Choroid plexus epithelial cell (primary cell): ENCODE results near the gene SLC5A6.
A peak's percentile ranks its signal among the peaks of the same experiment; 100 is the strongest.

Experiments
- DNase-seq: peaks from one replicate; pipeline ENCODE4 v3.0.0-alpha.2; 2010; ENCODE audit warnings: low read depth
- H3K4me3 ChIP-seq: 2 replicates; pipeline ENCODE4 v1.5.1; 2011; ENCODE audit warnings: low read depth, mild to moderate bottlenecking, control low read depth, low read length, moderate library complexity
- CTCF ChIP-seq: conservative IDR thresholded peaks from 2 replicates; pipeline ENCODE4 v1.5.1; 2011; ENCODE audit warnings: low read depth, mild to moderate bottlenecking, control low read depth, inconsistent platforms, low read length, moderate library complexity

SLC5A6 gene

GRCh38 chr2:27223416-27223815 is 11.3 kb upstream of the SLC5A6 start:
- no peak for DNase-seq
- TF ChIP-seq CTCF, result no peak
- H3K4me3 ChIP-seq, result no peak overlapping the region

GRCh38 chr2:27222407-27222806 is 10.3 kb upstream of the SLC5A6 start:
- H3K4me3 ChIP-seq, result no peak overlapping the region
- no peak for DNase-seq
- TF ChIP-seq CTCF, result no peak

GRCh38 chr2:27221166-27221565 is 9.1 kb upstream of the SLC5A6 start:
- DNase-seq, result no peak
- no peak for TF ChIP-seq CTCF
- H3K4me3 ChIP-seq, result no peak overlapping the region

GRCh38 chr2:27220091-27220490 is 8.0 kb upstream of the SLC5A6 start:
- H3K4me3 ChIP-seq, result no peak overlapping the region
- no peak for DNase-seq
- no peak for TF ChIP-seq CTCF

- no peak overlapping the region for H3K4me3 ChIP-seq
- DNase-seq, result no peak
- TF ChIP-seq CTCF, result no peak
Measured at GRCh38 chr2:27219091-27219490, 7.0 kb upstream of the SLC5A6 start.

- H3K4me3 ChIP-seq, result no peak overlapping the region
- no peak for TF ChIP-seq CTCF
Measured at GRCh38 chr2:27218614-27219013, 6.5 kb upstream of the SLC5A6 start.

GRCh38 chr2:27217173-27218121 is 5.4 kb upstream of the SLC5A6 start, which contains the start of gene CAD:
CAD (plus strand) TSS chr2:27217369; CDS start chr2:27217552, 183 bp downstream.
- H3K4me3 ChIP-seq, result peak within 1 kb of the TSS; percentile 92
- DNase-seq, result peak; percentile 89
- peak; percentile 17 for TF ChIP-seq CTCF

More at GRCh38 chr2:27218614-27219013, 6.5 kb upstream of the SLC5A6 start:
- DNase-seq, result no peak
